GM19467 (cell line): Measurements from ENCODE around the gene COX8A.

Experiments
- ATAC-seq: cut with Tn5 transposase; IDR thresholded peaks from one replicate; pipeline ENCODE4 v1.9.1; 2021; ENCODE audit warnings: mild to moderate bottlenecking, moderate library complexity; ENCODE audit not compliant: unreplicated experiment

The COX8A gene

GRCh38 chr11:64001484-64002420 is 27.3 kb downstream of the COX8A start:
- no peak for ATAC-seq

DNA sequence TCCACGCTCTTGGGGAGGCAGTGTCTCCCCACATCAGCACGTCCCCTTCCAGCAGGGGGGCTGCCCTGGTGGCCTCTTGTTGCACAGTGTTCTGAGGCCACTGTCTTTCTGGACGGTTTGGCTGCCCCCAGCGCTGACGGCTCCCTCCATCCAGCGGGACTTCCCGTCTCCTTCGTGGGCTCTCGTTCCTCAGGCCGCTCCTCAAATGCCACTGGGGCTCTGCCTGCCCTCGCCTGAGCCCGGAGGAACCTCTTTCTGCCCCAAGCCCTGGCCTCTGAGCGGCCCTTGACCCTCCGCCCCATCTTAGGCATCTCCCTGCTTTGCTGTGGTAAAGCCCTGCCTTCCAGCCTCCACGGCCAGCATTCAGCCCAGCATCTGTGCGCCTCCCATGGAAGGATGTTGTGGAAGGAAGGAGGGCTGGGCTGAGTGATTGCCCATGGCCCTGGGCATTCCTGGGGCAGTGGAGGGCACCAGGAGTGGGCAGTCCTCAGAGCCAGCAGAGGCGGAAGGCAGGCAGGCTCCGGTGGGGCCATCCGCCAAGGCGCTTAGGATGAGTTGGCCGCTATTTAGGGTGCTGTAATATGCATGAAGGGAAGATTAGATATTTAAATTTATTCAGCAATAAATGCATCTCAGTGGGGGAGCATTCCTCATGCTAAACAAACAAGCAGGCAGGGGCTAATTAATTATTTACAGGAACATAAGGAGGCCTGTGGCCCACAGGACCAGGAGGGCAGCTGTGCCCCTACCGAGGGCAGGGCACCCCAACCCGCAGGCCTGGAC is 29.6 kb downstream of the COX8A start:
- ATAC-seq: no peak

- ATAC-seq: no peak
Observed at GRCh38 chr11:64004590-64004984, 30.2 kb downstream of the COX8A start.

DNA sequence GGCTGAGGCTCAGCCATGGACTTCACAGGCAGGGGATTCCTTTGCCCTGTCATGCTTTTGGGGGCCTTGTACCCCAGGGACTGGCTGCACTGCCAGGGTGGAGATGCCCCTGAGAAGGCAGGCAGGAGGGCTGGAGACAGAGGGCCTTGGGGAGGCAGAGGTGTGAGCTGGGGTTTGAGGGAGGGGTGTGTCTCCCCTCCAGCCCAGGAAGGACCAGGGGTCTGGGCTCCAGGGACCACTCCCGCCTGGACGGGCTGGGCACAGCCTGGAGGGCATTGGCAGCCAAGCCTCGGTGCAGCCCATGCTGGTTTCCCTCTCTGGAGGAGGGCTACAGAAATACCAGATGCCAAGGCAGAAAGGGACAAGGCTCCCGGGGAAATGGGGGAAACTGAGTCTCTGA is 31.3 kb downstream of the COX8A start:
- no peak for ATAC-seq

DNA sequence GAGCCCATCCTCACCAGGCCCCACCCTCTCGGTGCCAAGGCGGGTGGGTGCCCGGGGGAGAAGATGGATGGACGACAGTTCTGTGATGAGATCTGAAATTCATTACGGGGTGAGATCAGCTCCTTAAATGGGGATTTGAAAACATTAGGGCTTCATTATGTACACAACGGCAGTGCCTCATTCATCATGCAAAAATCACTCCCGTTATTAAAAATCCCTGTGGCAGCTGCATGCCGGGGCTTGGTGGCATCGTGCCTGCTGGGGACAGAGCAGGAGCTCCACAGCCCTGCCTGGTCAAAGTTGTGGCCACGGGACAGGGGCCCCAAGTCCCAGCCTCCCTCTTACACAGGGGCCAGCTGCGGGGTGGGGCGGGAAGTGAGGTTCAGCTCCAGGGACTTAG is 32.0 kb downstream of the COX8A start:
- no peak for ATAC-seq

DNA sequence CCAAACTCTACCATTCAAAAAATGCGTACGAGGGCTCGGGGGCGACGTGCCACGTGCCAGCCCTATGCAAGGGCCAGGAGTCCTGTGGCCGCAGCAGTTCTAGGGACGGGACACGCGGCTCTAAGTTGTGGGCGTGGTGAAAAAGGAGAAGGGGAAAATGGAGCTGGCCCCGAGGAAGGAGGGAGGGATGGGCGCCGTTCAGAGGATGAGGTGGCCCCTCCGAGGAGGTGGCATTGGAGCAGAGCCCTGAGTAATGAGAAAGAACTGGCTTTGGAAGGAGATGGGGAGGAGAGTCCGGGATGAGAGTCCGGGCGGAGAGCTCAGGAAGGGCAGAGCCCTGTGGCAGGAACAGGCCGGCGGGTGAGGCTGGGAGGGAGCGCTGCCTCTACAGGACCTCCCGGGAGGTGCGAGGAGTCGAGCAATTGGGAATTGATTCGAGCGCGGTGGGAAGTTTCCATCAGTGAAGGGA is 32.8 kb downstream of the COX8A start:
- no peak for ATAC-seq

DNA sequence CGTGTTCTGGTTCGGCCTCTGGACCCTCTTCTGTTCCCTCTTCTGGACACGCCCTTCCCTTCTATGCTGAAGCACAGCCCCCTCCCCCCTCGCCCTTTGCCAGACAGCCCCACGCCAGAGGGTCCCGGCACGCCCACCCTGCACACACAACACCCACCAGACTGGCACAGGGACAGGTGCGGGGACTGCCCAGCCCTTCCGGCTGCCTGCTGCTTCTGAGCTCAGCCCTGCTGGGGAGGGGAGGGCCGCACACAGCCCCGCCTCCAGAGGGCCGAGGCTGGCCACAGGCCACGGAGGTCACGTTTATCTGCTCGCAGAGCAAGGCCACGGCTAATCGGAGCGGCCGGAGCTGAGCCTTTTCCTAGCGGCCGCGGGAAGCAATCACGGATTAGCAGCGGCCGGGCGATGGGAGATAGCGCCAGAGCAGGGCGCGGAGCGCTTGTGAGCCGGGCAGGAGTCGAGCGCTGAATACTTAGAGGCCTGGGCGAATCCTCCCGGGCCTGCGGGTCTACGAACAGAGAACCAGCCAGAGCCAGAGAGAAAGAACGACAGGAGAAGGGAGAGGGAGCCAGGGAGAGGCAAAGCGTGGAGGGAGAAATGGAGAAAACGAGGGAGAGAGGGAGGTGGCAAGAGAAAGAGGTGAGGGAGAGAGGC is 33.3 kb downstream of the COX8A start:
- ATAC-seq: no peak

GRCh38 chr11:64008283-64008913 is 34.0 kb downstream of the COX8A start:
- no peak for ATAC-seq

DNA sequence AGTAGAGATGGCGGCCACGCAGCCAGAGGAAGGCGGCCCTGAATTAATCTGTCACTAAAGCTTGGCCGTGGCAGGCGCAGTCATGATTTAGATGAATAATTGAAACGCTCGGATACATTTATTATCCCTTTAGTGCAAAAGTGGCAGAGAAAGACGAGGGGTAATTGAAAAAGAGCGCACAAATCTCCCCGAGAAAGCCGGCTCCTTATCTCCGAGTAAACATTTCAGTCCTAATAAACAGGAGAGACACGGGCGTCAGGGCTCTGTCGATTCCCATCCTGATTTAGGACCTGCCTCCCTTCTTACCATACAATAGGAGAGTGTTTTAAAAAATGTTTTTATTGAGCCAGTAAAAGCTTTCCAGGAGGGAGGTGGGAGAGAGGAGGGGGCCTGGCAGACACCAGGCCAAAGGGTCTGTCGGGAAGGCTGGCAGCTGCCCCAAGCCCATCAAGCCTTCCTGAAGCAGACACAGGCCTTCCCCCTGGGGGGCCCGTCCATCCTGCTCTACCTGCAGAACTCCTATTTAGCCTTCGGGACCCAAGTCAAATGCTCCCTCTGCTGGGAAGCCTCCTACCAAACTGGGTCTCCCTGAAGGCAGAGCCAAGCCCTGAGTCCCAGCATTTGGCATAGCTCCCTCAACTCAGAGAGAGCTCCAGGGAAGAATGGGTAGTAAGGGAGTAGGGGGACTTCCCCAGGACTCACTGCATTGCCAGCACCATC is 34.7 kb downstream of the COX8A start:
- ATAC-seq: no peak

DNA sequence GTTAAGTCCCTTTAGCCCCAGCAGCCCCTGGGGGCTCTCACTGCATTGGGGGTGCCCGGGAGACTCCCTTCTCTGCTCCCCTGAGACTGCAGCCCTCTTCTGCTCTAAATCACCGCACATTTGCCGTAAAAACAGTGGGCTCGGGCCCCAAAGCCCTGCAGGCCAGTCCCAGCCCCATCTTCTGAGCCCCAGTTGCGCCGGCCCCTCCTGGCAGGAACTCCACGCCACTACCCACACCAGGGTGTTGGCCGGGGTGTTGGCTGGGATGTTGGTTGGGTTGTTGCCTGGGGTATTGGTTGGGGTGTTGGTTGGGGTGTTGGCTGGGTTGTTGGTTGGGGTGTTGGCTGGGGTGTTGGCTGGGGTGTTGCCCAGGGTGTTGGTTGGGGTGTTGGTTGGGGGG is 35.3 kb downstream of the COX8A start:
- no peak for ATAC-seq

GRCh38 chr11:64010783-64011182 is 36.4 kb downstream of the COX8A start:
- no peak for ATAC-seq

DNA sequence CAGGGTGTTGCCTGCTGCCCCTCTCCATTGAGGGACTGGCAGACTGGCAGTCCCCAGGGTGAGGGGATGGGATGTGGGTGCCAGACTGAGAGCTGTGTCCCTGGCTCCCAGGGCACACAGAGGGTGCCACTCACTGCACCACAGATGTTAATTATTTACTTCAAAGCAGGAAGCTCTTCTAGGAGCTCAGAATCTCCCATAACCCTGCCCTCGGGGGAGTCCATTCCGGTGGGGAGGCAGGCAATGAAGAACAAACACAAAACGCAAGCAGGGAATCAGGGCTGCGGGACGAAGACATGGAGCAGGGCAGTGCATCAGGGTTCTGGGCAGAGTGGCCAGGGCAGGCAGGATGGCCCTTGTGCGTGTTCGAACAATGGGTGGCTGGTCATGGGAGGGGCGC is 37.0 kb downstream of the COX8A start:
- ATAC-seq: no peak

DNA sequence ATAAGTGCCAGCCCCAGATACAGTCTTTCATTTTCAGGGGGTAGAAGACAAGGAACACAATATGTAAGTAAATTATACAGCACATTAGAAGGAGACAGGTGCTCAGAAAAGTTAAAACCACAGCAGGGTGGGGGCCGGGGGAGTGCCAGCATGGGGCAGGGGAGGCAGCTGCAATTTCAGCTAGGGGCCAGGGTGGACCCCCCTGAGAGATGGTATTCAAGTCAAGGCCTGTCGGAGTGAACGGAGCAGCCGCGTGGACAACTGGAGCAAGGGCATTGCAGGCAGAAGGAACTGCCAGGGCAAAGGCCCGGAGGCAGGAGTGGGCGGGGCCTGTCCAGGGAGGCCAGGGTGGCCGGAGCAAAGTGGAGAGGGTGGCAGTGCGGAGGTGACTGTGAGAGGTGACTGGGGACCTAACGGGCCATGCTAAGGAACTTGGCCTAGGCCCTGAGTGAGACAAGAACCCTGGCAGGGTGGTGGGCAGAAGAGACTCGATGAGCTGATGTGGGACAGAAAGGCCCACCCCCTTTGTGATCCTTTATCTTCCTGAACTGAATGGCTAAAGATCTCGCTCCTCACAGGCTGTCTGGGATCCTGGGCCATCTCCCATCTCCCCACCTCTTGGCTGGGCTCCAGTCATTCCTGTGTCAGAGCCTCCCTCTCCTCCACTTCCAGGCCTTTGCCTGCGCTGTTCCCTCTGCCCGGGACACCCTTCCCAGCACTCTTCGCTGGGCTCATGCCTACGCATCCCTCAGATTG is 38.9 kb downstream of the COX8A start:
- ATAC-seq: no peak

DNA sequence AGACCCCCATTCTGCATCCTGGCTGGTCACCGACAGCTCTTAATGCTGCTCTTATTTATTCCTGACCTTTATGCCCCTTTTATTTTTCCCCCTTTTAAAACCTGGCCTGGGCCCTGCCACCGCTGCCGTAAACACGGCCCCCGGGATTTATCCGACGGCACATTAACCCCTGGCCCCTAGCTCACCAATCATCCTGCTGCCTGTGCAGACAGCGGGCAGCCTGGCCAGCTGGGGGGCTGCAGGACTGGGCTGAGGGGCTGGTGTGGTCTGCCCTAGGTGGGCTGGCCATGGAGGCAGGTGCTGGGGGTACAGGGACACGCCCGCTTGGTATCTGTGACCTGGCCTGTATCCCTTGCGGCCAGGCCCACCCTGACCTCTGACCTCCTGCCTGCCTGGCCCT is 39.9 kb downstream of the COX8A start:
- no peak for ATAC-seq

DNA sequence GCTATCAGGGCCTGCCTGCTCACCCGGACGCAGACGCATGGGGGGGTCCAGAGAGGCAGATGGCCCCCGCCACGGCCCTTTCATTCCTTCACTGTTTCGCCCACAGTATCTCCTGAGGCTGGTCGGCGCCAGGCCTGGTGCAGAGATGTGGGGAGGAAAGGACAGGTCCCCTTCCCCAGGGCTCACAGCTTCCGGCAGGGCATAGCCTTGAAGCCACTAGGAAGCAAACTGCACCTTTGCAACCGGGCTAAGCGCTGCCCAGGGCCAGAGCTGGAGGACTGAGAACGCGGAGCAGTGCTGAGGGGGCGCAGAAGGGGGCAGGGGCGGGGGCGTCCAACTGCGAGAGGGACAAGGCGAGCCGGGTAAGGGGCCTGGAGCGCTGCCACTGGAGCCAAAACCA is 41.1 kb downstream of the COX8A start:
- no peak for ATAC-seq

GRCh38 chr11:64015935-64016845 is 41.8 kb downstream of the COX8A start:
- no peak for ATAC-seq

GRCh38 chr11:64017945-64018224 is 43.5 kb downstream of the COX8A start:
- ATAC-seq: no peak

DNA sequence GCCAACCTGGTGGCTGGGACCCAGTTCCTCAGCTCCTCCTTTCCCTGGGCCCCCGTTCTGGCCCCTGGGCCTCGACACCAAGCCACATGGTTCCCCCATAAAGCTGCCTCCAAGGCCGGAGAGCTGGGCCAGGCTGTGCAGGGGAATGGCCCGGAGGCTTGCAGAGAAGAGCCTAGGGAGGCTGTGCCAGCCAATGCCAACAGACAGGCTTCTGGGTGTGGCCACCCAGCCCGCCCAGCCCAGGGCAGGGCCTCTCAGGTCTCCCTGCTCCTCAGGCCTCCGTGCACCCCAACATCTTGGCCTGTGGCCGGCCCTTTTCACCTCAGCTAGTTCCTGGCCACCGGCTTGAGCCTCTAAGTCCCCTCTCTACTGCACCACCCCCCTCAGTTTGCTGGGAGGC is 43.9 kb downstream of the COX8A start:
- no peak for ATAC-seq
